ENCODE results near the gene IQGAP3. TPM values are rescaled to one million over a fixed set of nuclear protein-coding genes. Genes with fewer than 3 reads are reported as not detected.
A peak's percentile ranks its signal among the peaks of the same experiment; 100 is the strongest.

IQGAP3 gene
- total RNA-seq, 2 donors from 2014 or later, result 13.6 to 57.9 TPM

GRCh38 chr1:156476501-156477298 is 95.7 kb downstream of the IQGAP3 start:
- Histone ChIP-seq H3K4me1 (peaks cover 5% of the 10 kb centered on the region), H3K27ac (peak overlapping the region; percentile 76)
- intact Hi-C loops (cut with DNase I), result no loop called here

DNA sequence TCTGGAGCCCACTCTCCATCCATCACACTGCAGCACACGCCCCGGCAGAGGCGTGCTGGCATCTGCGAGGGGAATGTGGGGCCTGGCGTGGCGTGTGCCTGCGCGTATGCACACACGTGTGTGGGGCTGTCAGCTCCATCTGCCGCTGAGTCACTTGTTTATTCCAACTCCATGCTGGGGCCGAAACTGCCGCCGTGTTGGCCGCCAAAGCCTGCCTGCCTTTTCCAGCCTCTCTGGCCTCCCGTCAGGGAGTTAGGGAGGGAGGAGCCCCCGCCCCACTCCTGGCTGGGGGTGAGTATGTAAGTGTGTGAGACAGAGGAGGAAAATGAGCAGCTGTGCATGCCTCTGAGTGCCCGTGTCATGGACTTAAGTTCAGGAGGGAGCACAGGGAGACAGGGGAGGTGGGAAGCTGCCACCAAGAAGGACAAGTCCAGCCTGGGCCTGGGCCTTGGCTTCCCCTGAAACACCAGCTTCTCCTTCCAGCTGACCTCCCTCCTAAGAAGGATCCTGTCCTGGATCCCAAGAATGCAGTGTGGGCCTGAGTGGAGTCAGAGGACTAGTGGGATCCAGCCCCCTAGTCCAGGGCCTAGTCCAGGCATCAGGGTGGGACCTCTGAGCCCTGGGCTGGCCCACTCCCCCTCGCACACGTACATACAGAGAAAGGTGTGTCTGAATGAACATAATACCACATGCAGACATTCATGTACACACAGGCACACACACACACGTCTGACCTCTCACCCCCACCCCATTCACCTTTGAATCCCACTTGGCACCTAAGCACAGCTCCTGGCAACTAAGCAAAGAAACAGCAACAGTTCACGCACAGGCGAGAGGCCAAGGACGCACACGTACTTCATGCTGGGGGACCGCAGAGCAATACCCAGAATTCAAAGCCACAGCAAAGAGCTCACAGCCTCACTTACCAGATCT is 96.5 kb downstream of the IQGAP3 start:
- H3K27ac ChIP-seq, result peak overlapping the region; percentile 76
- peak overlapping the region in 1 of 2 donors; percentile 3 for H3K9ac ChIP-seq (ENCODE audit: low read depth in 2 of 2, low read length in 2 of 2)
- H3K9me3 ChIP-seq, result no peaks in the 10 kb centered on the region
- peak; percentile 73 for DNase-seq
- peaks cover 9% of the 10 kb centered on the region for H3K4me1 ChIP-seq
- intact Hi-C loops (cut with DNase I), result no loop called here
- TF ChIP-seq CTCF (IDR thresholded peaks at IDR 0.05), result no peak
- no peak overlapping the region for H3K4me3 ChIP-seq
- H3K36me3 ChIP-seq, result peaks cover 21% of the 10 kb centered on the region
- H3K27me3 ChIP-seq, result no peaks in the 10 kb centered on the region

More at GRCh38 chr1:156476501-156477298, 95.7 kb downstream of the IQGAP3 start:
- Histone ChIP-seq H3K27me3 (no peaks in the 10 kb centered on the region), H3K9ac (ENCODE audit: low read depth in 2 of 2, low read length in 2 of 2) (peak overlapping the region in 1 of 2 donors; percentile 3), H3K36me3 (peaks cover 27% of the 10 kb centered on the region), H3K4me3 (no peak overlapping the region), H3K9me3 (no peaks in the 10 kb centered on the region)
- no peak for TF ChIP-seq CTCF (IDR thresholded peaks at IDR 0.05)
- no peak for DNase-seq

Other genes starting within 250 kb of the IQGAP3 start
- 100 to 1,000 TPM; 125 to 294 TPM for gene CCT3, start 234.3 kb downstream of the IQGAP3 start, total RNA-seq
- not detected for gene TSACC, start 234.0 kb downstream of the IQGAP3 start, total RNA-seq
- gene RHBG, start 203.4 kb downstream of the IQGAP3 start, total RNA-seq, result under 1 TPM in 1 of 2 donors, not detected in 1; 0.12 TPM
- 10 to 100 TPM; 32.3 to 49.9 TPM for gene MEF2D, start 71.8 kb downstream of the IQGAP3 start, total RNA-seq
- gene TTC24, start 7.2 kb upstream of the IQGAP3 start, total RNA-seq, result not detected
- 10 to 100 TPM; 68.4 to 99.8 TPM for gene NAXE, start 19.2 kb upstream of the IQGAP3 start, total RNA-seq
- 10 to 100 TPM; 12.3 to 31.3 TPM for gene GPATCH4, start 28.9 kb upstream of the IQGAP3 start, total RNA-seq
- under 1 TPM in 1 of 2 donors, not detected in 1; 0.96 TPM for gene HAPLN2, start 46.9 kb upstream of the IQGAP3 start, total RNA-seq
- gene BCAN, start 69.6 kb upstream of the IQGAP3 start, total RNA-seq, result under 1 TPM in 1 of 2 donors, not detected in 1; 0.37 TPM
- gene NES, start 104.8 kb upstream of the IQGAP3 start, total RNA-seq, result 1 to 10 TPM; 5.3 to 8.1 TPM
- 1 to 10 TPM; 1.2 to 1.4 TPM for gene CRABP2, start 133.0 kb upstream of the IQGAP3 start, total RNA-seq
- gene METTL25B, start 155.9 kb upstream of the IQGAP3 start, total RNA-seq, result 10 to 100 TPM; 31.3 to 51.9 TPM
- gene ISG20L2, start 156.2 kb upstream of the IQGAP3 start, total RNA-seq, result 10 to 100 TPM; 23.4 to 30.0 TPM
- gene MRPL24, start 168.5 kb upstream of the IQGAP3 start, total RNA-seq, result 10 to 100 TPM; 39.1 to 86.7 TPM
- 100 to 1,000 TPM; 215 to 438 TPM for gene HDGF, start 179.1 kb upstream of the IQGAP3 start, total RNA-seq
- 10 to 100 TPM; 57.1 to 58.7 TPM for gene PRCC, start 195.0 kb upstream of the IQGAP3 start, total RNA-seq
- gene SH2D2A, start 244.3 kb upstream of the IQGAP3 start, total RNA-seq, result 1 to 10 TPM; 1.9 to 3.1 TPM